Upper lobe of left lung (tissue), 4 donors: ENCODE data around the gene KCTD17.

Experiments
- CTCF ChIP-seq, 6 experiments: fragments of 450-650 bp in 4 of 6; fragments of 200-600 bp in 2 of 6; sonication (generic) in 2 of 6; IDR thresholded peaks; one replicate each; pipeline ENCODE4 v1.5.1; 2016 to 2019; ENCODE audit warnings: antibody characterized with exemption in 6 of 6
- EP300 ChIP-seq, 4 donors: sonication (generic); formaldehyde crosslinking; IDR thresholded peaks; one replicate each; pipeline ENCODE4 v1.5.1; 2017; ENCODE audit warnings: antibody characterized with exemption in 4 of 4, control low read depth in 2 of 4
- POLR2A ChIP-seq, 4 donors: fragments of 450-650 bp; IDR thresholded peaks; one replicate each; pipeline ENCODE4 v1.5.1; 2016 to 2017; ENCODE audit warnings: antibody characterized with exemption in 4 of 4, mild to moderate bottlenecking in 2 of 4
- POLR2AphosphoS5 ChIP-seq, 2 donors: sonication (generic); formaldehyde crosslinking; IDR thresholded peaks; one replicate each; pipeline ENCODE4 v1.5.1; 2017; ENCODE audit warnings: antibody characterized with exemption in 2 of 2

- TF ChIP-seq CTCF (IDR thresholded peaks at IDR 0.05) (no peak), POLR2A (IDR thresholded peaks at IDR 0.05) (no peak), POLR2AphosphoS5 (IDR thresholded peaks at IDR 0.05) (no peak), EP300 (IDR thresholded peaks at IDR 0.05) (no peak)
Observed at GRCh38 chr22:37011472-37011871, 40.1 kb upstream of the KCTD17 start.
